HG03159 (cell line): ENCODE measurements around the gene SLC25A24.
"Not testable (repeated sequence)": the region's sequence is repeated elsewhere in the genome, so short reads cannot be mapped to it uniquely, and the experiment has no call there.

Experiments
- ATAC-seq: cut with Tn5 transposase; IDR thresholded peaks from one replicate; pipeline ENCODE4 v1.9.1; 2021; ENCODE audit warnings: mild to moderate bottlenecking, moderate library complexity; ENCODE audit not compliant: unreplicated experiment

SLC25A24 gene

GRCh38 chr1:108140936-108141335 is 59.2 kb downstream of the SLC25A24 start:
- ATAC-seq: no peak

- ATAC-seq: no peak
Observed at GRCh38 chr1:108140177-108140576, 60.0 kb downstream of the SLC25A24 start.

- ATAC-seq: not testable (repeated sequence)
Observed at GRCh38 chr1:108139555-108139954, 60.6 kb downstream of the SLC25A24 start.

GRCh38 chr1:108133148-108133547 is 67.0 kb downstream of the SLC25A24 start:
- ATAC-seq: not testable (repeated sequence)

- ATAC-seq: not testable (repeated sequence)
Observed at GRCh38 chr1:108132367-108132766, 67.8 kb downstream of the SLC25A24 start.

GRCh38 chr1:108131281-108131680 is 68.9 kb downstream of the SLC25A24 start:
- not testable (repeated sequence) for ATAC-seq

- ATAC-seq: no peak
Observed at GRCh38 chr1:108130794-108131193, 69.3 kb downstream of the SLC25A24 start.

- no peak for ATAC-seq
Observed at GRCh38 chr1:108129999-108130398, 70.1 kb downstream of the SLC25A24 start.

GRCh38 chr1:108125312-108126138 is 74.6 kb downstream of the SLC25A24 start:
- peak; percentile 95 for ATAC-seq

- ATAC-seq: no peak
Observed at GRCh38 chr1:108124622-108125311, 75.4 kb downstream of the SLC25A24 start.

GRCh38 chr1:108124023-108124422 is 76.1 kb downstream of the SLC25A24 start:
- no peak for ATAC-seq

GRCh38 chr1:108121358-108122143 is 78.6 kb downstream of the SLC25A24 start:
- no peak for ATAC-seq

GRCh38 chr1:108120163-108120562 is 80.0 kb downstream of the SLC25A24 start:
- ATAC-seq: no peak

GRCh38 chr1:108119500-108119899 is 80.6 kb downstream of the SLC25A24 start:
- no peak for ATAC-seq

GRCh38 chr1:108117945-108118902 is 81.9 kb downstream of the SLC25A24 start:
- no peak for ATAC-seq

GRCh38 chr1:108117237-108117636 is 82.9 kb downstream of the SLC25A24 start:
- no peak for ATAC-seq

GRCh38 chr1:108114033-108114599 is 86.0 kb downstream of the SLC25A24 start:
- no peak for ATAC-seq

- no peak for ATAC-seq
Observed at GRCh38 chr1:108113496-108113895, 86.6 kb downstream of the SLC25A24 start.

GRCh38 chr1:108109295-108109973 is 90.7 kb downstream of the SLC25A24 start:
- no peak for ATAC-seq
